RPMI7951 (cell line): ENCODE results near the gene CDH23. TPM values are rescaled to one million over a fixed set of nuclear protein-coding genes. Genes with fewer than 3 reads are reported as not detected.

Experiments
- DNase-seq: peaks from one replicate; pipeline ENCODE4 v3.0.0-alpha.2; 2012; ENCODE audit warnings: low read depth
- total RNA-seq: library from RNA; depleted of rRNA; stranded (reverse); fragments of >200 nt; shearing (Covaris generic); gene quantifications from 2 replicates; pipeline ENCODE4 v1.2.3, GENCODE V29; 2014

The CDH23 gene
- total RNA-seq, 1 experiment from 2014 or later = not detected

- DNase-seq = no peak
These were observed 186.1 kb downstream of the CDH23 start for GRCh38 chr10:71582506-71583475.

GRCh38 chr10:71584461-71584860, 187.7 kb downstream of the CDH23 start:
- DNase-seq = peak; percentile 56

DNA sequence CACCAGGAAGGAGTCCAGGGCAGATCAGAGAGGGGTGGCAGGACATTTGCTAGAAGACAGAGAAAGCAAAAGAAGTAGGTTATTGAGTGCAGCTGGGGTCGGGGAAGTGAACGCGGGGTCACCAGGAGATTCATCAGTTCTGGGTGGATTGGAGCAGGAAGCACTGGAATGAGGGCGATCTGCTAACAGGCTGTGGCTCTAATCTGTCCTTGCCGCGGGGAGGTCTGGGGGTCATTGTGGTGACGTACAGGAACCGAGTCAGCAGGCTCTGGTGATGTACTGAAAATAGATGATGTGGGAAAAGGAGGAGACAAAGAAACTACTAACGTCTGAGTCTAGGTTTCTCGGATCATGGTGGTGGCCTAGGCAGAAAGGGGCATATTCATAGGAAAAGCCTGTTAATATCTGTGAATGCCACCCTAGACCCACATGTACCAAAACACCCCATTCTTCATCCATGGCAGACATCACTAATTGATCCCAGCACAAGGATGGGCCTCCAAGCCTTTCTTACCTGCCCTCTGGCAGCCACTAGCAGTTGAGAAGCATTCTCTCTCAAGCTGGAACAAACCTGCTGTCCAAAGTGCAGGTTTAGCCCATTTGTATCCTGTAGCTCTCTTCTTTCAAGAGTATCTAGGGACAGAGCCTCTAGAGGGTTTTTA, 188.3 kb downstream of the CDH23 start:
- peak; percentile 19 for DNase-seq

DNA sequence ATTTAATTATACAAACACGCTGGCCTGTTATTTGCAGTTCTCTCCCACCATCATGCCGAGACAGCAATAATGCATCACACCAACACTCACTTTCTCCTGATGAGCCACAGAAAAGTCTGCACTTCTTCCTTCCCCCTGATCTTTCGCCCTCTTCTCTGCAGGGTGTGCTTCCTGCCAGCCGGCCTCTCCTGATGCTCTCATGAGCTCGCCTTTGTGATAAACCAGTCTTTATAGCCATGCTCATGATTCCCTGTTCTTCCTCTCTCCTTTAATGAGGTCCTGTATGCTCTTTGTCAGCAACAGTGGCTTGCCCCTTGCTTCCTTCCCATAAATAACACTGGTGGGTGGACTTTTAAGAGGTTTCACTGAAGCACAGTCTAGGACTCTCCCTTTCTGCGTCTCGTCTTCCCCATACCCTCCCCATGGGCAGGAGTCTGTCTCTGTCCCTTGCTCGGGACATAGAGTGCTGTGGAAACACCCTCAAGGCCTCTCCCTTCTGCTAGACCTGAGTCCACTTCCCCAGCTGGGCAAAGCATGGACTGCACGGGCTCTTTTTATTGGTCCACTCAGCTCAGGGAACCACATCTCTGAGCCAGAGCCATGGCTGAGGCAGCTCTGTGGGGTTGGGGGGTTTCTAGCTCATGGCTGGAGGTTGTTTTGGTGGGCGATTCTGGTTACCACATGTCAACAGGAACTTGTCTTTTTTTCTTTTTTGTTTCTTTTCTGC, 189.0 kb downstream of the CDH23 start:
- no peak for DNase-seq

DNA sequence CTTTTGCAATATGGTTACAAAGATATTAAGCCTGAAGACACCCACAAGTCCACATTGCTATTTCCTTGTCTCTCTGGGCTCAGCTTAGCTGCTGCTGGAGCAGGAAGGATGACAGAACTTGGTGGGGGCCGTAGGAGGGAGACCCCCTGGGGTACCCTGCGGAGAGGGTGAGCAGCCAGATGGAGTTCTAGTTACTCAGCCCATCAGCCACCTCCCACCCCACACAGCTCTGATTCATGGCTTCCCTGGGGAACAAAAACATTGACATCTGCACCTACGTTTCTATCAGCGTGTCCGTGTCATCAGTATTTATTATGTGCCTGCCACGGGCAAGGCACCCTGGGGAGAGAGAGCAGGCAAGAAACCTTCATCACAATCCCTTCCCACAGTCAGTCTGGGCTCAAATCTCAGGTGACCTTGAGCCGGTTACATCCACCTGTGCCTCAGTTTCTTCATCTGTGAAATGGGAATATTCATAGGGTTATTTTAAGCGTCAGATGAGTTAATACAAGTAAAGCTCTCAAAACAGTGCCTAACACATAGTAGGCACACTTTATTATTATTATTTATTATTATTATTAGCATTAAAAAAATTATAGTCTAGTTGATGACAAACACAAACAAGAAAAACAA, 191.3 kb downstream of the CDH23 start:
- no peak for DNase-seq

GRCh38 chr10:71588685-71589084, 192.0 kb downstream of the CDH23 start:
- DNase-seq = no peak

DNA sequence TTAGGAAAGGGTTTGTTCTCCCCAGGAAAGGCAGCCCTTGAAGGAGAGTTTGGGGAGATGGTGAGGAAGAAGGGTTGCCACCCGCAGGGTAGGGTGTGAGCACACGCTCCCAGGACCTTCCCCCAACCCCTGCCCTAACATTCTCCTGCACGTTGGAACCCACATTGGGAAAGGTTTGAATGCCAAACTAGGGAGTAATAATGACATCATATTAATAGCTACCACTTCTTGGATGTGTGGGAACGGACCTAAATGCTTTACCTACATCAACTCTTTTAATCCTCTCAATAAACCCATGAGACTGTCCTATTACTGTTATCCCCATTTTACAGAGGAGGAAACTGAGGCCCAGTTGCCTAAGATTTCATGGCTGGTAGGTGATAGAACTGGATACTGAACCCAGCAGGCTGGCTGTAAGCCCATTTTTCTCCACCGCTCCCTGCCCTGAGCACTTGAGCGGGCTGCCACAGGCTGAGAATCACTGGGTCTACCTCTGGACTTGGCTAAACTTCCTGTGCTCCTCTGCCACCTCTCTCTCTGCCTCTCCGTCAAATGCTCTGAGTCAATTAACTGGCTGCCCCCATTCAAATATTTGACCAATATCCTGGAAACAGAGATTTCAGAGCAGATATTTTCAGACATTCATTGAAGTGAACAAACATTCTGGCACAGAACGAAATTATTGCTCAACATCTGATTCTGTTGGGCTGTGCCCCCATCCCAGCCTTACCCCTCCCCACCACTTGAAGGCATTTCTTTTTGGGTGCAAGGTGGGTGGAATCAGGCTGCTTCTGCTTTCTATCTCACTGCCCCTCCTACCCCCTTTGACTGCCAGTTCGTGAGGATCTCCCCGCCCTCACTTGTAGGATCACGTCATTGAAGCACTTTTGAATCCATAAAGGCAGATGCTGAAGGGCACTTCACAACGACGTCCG, 193.2 kb downstream of the CDH23 start:
- DNase-seq = no peak

DNA sequence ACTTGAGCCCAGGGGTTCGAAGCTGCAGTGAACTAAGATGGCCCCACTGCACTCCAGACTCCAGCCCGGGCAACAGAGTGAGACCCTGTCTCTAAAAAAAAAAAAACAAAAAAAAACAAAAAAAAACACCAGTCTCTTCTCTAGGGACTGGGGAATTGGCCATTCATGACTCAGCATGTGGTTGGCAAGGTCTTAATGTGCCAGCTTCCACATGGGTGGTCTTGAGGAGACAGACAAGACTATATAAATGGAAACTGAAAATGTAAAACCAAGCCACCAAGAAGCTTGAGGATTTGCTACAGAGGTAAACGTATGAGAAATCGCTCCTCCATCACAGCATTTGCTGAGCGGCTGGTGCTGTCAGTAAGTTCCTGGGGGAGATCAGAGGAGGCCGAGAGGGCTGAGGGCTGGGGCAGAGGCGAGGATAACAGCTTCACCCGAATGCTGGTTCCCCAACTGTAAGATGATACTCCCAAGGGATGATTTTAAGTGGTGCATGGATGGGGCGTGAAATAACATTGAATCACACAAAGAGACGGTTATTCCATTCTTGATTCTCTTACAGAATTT, 194.1 kb downstream of the CDH23 start:
- DNase-seq = peak; percentile 51

DNA sequence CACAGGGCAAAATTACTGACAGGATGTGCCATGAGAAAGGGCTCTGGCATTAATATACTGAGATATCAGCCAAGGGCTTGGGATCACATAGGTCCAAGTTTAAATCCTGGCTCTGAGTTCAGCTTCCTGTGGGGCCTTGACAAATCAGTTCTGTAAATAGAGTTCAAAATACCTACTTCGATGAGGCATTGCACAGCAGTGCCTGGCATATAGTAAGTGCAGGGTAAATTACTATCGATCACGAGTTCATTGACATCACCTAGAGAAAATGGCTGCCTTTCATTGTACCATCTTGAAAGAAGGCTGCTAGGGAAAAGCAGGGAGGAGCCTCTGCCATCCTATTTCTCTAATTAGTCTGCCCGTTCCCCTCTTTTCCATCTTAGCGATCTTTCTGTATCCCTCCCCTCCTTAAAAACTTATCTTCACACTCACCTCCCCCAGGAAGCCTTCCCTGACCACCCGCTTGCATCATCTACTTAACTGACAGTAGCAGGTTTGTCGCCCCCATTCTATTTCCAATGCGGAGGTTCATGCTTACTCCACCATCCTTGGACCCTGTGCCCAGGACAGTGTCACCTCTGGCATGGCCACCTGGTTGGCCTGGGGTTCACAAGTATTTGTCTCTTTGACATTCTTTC, 198.3 kb downstream of the CDH23 start:
- no peak for DNase-seq

DNA sequence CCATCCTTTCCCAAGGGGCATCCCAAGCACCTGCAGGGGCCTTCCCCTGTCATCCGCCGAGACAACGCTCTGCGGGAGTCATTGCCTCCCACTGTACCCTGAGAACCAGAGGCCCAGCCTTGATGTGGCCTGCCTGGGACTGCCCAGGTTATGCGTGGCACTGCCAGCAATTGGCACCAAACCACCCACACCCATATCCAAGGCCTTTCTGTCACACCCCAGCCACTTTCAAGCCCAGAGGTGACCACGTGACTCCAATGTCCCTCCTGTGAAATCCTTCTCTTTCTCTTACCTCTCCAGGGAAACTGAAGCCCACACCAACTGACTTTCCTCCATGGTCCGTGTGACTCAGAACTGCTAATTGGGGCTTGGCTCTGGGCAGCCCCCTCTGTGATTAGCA, 198.9 kb downstream of the CDH23 start:
- DNase-seq = no peak

DNA sequence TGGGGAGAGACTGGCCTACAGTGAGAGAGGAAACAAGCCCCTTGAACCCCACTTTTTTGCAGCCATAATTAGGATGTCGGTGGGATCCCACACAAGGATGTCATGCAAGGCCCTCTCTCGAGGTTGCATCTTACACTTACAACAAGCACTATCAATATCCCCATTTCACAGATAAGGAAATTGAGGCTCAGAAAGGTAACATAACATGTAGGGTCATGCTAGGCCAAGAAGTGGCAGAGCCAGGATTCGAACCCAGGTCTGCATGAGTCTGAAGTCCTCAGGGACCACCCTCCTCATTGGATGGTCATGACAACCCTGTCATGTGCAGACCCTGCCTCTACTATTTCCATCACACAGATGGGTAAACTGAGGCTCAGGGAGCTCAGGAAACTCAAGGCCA, 199.4 kb downstream of the CDH23 start:
- no peak for DNase-seq

DNA sequence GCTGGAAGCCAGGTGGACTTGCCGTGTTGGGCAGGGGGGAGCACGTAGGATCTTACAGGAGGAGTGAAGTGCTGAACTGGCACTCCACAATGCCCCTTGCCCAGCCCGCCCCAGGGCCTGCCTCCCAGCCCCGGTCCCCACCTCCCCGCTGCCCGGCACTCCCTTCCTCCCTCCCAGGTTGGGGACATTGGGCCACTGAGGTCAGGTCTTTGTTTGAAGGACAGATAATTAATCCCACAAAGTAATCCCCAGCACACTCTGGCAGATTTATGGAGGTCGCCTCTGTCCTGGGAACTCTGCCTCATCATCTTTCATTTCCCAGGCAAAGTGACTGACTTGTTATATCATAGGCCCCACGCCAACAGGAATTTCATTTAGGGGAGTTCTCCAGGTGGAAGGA, 200.0 kb downstream of the CDH23 start:
- no peak for DNase-seq

DNA sequence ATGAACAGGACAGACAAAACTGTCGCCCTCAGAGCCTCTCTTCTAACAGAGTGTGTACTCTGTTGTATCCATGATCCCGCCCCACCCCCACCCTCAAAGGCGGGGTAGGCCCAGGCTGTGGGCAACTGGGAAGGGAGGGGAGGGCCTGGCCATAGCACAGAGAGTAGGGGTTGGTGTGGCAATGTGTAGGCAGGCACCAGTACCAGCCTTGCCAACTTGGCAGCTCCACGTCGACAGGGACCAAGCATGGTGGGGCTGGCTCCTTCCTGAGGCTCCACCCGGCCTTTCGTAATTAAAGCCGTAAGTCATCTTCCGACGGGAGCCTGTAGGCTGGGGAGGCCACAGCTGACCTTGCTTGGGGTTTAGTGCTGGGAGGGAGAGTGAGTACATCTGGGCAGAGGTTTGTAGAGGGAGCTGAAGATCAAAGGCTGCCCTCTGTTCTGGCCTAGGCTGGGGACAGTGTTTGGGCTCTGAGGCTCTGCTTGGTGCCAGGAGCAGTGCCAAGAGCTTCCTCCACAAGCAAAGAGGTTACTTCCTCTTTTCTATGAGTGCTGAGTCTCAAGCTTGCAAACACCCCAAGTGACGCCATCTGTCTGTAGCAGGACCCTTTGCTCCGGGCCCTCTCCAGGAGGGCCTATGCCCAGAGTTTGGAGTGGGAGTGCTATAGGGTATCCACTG, 201.2 kb downstream of the CDH23 start:
- DNase-seq = peak; percentile 64

DNA sequence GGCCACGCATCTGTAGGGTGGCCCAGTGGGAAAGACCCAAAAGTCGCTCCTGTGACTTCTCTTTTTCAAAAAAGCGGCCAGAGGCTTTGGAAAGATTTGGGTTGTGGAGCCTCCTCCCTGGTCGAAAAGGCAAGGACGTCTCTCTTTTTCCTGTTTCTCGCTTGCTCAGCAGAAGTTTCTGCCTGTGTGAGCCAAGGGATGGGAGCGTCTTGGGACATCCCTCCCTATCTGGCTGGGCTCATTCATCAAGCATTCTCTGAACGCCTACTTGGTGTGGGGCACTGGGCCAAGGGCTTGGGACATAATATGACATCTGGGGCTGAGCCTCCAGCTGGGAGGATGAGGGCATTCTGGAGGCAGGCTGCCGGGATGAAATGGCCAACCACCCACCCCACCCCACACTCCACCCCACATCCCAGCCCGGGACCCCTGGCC, 201.9 kb downstream of the CDH23 start:
- peak; percentile 78 for DNase-seq

- no peak for DNase-seq
These were observed 202.8 kb downstream of the CDH23 start for GRCh38 chr10:71599518-71599917.

DNA sequence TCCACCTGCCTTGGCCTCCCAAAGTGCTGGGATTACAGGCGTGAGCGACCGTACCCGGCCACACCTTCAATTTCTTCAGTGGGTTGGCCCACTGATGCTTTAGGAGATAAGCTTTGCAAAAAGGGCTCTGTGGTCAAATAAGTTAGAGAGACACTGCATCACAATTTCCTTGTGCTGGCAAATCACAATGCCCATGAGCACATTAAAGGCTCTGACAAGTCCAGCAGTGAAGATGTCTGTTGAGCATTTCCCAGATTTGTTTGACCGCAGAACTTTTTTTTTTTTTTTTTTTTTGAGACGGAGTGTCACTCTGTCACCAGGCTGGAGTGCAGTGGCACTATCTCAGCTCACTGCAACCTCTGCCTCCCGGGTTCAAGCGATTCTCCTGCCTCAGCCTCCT, 203.5 kb downstream of the CDH23 start:
- DNase-seq = peak; percentile 63

GRCh38 chr10:71600849-71601248, 204.1 kb downstream of the CDH23 start:
- peak; percentile 96 for DNase-seq

- no peak for DNase-seq
These were observed 204.6 kb downstream of the CDH23 start for GRCh38 chr10:71601273-71601672.

DNA sequence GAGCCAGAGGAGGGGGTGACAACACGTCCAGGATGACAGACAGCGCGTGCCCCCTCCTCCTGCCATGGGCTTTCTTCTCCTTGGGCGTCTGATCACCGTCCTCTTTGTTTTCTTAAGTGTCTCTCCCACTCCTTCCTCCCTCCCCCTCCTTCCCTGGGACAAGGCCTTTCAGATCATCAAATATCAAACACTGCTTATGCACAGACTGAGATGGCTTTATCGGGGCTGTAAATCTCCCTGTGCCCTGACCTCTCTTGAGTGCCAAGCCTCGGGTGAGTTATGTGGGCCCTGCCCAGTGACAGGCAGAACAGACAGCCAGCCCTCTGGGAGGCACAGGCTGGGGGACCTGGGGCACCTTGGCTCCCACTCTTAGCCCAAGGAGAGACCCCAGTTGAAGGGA, 206.4 kb downstream of the CDH23 start:
- DNase-seq = peak; percentile 43
